Stimulated activated naive CD4-positive, alpha-beta T cell treated with Interleukin-2 at 50 U/mL for 16 hours (primary cell): Measurements from ENCODE around the gene PTH2R.
"Not testable (repeated sequence)": the region's sequence is repeated elsewhere in the genome, so short reads cannot be mapped to it uniquely, and the experiment has no call there.

Experiments
- DNase-seq: peaks from one replicate; lab custom pipeline; 2025; lab: John Stamatoyannopoulos, UW

The PTH2R gene

DNA sequence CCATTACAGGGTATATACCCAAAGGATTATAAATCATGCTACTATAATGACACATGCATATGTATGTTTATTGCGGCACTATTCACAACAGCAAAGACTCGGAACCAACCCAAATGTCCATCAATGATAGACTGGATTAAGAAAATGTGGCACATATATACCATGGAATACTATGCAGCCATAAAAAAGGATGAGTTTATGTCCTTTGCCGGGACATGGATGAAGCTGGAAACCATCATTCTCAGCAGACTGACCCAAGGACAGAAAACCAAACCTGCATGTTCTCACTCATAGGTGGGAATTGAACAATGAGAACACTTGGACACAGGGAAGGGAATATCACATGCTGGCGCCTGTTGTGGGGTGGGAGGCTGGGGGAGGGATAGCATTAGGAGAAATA is 9.8 kb upstream of the PTH2R start:
- DNase-seq = not testable (repeated sequence)

DNA sequence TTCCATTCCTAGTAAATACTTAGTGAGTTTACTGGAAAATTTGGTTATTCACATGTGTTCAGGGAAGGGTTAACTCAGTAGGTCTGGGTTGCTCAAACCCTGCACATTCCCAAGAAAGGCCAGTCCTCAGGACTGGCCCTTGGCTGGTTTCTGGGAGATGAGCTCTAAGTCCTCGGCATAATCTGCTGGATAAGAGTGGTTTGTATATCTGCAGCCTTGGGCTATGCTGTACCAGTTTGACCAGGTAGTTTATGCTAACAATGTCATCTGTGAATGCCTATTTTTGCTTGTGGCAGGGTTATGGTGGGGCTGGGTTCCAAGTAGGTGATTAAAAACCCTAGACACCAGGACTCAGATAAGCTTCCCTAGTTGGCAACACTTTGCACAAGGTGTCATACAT is 7.4 kb upstream of the PTH2R start:
- no peak for DNase-seq

DNA sequence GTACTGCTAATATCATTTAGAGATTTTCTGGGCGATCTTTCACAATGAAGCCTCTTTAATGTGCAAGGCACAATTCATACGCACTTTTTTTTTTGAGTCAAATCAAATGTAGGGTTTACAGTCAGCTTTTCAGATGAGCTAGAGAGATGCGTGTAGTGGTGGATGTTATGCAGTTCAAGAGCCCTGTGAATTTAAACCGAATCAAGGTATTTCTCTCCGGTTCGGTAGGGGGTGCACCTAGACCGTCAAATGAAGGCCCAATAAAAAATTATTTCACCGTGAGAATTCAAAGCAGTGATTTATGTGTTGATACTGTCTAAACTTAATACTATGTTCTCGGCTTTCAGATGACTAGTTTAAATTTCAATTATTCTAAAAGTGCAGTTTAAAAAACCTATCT is 1.1 kb downstream of the PTH2R start:
- no peak for DNase-seq

DNA sequence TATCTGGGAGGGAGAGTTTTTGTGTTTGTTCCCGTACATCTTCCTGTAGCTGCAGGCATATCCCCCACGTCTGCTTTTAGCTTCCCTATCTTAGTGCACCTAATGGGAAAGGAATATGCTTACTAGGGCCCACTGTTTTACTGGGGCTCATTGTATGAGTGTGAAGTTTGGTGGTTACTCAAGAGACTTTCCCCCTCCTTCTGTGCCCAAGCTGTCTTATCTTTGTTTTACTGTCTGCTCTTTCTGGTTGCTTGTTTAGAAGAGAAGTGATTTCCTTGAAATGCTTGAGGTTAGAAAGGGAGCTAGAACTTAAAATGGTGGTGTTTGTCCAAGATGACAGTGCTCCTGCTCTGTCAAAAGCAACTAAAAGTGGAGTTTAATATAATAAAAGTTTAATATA is 7.3 kb downstream of the PTH2R start:
- DNase-seq = no peak

GRCh38 chr2:208415255-208415654 is 8.7 kb downstream of the PTH2R start:
- DNase-seq = no peak

DNA sequence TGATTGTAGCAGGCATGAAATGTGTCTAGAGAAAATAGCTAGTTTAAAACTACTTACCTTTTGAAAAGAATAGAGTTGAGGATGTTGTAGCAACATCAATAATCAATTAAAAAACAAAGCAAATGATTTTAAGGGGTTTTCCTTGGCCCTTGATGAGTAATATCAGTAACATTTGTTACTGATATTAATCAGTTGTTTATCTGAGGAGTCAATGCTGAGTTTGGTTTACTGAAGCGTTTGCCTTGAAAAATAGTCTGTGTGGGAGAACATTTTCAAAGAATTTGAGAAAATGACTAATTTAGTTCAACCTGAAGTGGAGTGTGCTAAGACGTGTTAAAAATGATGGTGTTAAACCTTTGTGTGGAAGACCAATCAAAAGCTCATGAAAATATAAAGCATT is 9.3 kb downstream of the PTH2R start:
- no peak for DNase-seq

GRCh38 chr2:208426412-208427045 is 19.9 kb downstream of the PTH2R start:
- no peak for DNase-seq

DNA sequence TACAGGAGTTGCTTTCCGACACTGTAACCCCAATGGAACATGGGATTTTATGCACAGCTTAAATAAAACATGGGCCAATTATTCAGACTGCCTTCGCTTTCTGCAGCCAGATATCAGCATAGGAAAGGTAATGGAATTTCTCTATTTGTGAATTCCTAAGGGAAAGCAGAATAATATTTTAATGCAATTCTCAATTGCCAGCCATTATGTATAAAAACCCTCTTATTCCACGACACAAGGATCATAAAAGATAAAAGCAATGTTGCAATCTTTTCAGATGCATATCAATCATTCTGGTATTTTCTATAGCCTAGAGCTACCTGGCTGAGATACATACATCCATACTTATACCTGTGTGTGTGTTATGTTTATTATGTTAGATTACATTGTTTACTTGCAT is 31.2 kb downstream of the PTH2R start:
- DNase-seq = no peak

DNA sequence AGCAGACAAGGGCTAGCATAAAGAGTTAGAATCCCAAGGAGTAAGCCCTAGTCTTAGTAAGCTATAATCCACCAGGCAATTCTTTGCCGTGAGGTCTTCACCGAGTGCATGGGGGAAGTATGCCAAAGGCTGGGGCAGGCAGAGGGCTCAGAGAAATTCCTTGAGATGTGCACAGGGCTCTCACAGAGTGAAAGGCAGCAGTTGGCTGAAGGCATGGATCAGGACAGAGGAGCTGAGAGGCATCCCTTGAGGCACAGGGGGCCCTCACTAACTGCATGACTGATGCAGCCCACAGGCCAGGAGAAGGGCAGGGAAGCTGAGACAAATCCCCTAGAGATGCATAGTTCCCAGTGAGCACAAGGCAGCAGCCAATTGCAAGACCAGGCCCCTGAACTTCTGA is 34.1 kb downstream of the PTH2R start:
- no peak for DNase-seq

- no peak for DNase-seq
Observed at GRCh38 chr2:208441951-208442350, 35.4 kb downstream of the PTH2R start.

- not testable (repeated sequence) for DNase-seq
Observed at GRCh38 chr2:208447447-208447846, 40.9 kb downstream of the PTH2R start.

DNA sequence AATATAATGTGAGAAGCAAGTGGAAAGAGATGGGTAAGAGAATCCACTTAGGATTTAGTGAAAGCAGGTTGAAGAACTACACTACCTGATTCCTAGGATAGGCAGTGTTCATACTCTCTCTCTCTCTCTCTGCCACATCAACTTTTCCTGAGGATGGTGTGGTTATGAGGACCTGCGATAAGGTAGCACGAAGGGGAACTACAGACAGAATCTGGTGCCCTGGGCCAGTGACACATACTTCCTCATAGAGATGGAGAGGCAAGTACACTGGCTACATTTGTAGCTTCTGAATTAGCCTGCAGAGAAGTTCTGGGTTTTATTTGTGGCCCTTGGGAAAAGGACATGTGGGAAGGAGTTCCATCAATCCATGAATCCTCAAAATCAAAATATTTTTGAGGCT is 44.5 kb downstream of the PTH2R start:
- no peak for DNase-seq

GRCh38 chr2:208454861-208455260 is 48.3 kb downstream of the PTH2R start:
- no peak for DNase-seq

DNA sequence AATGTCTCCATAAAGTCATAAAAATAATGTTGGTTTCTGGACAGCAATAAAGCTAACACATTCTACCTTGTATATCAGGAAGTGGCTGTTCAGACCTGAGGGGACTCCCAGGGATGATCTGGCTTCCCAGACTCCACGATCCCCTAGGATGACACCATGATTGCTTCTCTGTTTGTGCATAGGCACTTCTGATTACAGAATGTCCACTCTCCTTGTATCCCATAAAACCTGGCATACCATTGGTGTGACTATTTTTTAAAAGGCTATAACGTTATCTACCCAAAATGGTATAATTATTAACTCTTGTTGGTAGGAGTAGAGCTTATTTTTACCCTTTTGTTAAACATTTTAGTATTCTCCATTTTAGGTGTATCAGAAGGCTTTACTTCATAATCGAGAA is 57.1 kb downstream of the PTH2R start:
- DNase-seq = no peak

- DNase-seq = no peak
Observed at GRCh38 chr2:208464205-208464604, 57.6 kb downstream of the PTH2R start.

GRCh38 chr2:208466151-208466919 is 59.7 kb downstream of the PTH2R start:
- no peak for DNase-seq

DNA sequence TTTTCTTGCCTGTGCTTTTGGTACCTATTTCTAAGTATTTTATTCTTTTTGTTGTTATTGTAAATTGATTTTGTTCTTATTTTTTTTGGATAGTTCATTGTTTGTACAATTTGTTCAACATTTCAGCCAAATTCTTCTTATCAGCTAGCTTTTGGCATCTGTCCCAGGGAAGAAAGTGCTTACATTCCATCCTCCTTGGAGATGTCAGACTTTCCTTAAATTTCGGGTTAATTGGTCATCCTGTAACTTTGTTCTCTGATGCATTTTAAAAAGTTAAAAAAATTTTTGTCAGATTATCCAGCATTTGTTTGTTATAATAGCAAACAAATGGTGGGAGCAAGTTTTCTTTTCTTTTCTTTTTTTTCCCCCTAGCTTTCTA is 60.3 kb downstream of the PTH2R start:
- no peak for DNase-seq

DNA sequence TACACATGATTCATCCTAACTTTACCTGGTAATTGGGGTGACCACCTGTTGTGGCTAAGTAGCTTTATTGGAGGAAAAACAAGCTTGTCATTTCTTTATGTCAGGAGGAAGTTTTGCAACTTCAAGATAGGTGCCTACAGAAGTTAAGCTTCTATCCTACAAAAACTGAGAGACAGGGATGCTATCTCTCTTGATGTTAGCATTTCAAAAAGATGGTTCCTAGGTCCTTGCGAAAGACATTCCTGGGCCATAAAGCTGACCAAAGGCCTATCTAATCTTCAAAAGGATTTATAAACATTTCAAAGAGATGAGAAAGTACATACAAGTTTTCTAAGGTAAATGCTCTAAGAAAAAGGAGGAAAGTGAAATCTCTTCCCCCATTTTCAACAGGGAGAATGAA is 61.0 kb downstream of the PTH2R start:
- no peak for DNase-seq

GRCh38 chr2:208477741-208478140 is 71.1 kb downstream of the PTH2R start:
- DNase-seq = no peak

- DNase-seq = no peak
Observed at GRCh38 chr2:208479342-208479741, 72.8 kb downstream of the PTH2R start.

DNA sequence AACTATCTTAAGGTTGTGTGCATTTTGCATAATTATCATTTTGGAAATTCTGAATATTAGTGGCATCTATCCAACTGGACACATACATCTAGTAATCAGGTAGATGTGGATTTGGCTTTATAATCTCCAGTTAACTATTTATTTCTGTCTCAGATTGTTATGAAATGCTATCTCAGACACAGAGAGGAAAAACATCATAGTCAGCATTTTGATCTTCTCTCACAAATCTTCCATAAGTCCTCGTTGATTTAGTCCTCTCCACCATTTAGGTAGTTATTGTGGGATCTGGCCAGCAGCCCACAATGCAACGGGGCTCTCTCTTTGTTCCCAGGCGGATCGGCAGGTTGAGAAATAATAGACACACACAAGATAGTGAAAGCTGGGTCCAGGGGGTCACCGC is 75.4 kb downstream of the PTH2R start:
- not testable (repeated sequence) for DNase-seq

- DNase-seq = not testable (repeated sequence)
Observed at GRCh38 chr2:208482453-208483015, 75.9 kb downstream of the PTH2R start.

DNA sequence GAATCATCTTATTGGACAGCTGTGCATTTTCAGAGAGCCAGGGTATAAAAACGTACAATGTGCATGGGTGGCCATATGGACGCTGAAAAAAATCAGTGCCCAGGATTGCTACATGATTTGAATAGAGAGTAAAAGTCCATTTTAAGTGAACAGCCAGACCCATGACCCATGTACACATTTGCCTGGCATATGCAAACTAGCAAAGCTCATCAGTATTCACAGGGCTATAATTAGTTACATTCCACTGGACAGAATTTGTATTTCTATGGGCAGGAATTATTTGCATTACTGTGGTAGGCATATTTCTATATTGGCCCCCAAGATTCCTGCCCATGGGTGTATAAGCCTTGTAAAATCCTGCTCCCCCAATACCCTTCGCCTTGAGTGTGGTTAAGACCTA is 78.8 kb downstream of the PTH2R start:
- no peak for DNase-seq
